Thoracic aorta (tissue), 2 donors: Measurements from ENCODE around the gene PNMA8B. TPM values are rescaled to one million over a fixed set of nuclear protein-coding genes. Genes with fewer than 3 reads are reported as not detected.

Experiments used
- ATAC-seq: fragments of 150-250 bp; one replicate; pipeline ENCODE4 v1.8.0; 2017; ENCODE audit warnings: low read depth; ENCODE audit not compliant: insufficient number of reproducible peaks, low FRiP score
- DNase-seq: peaks from one replicate; pipeline ENCODE4 v3.0.0-alpha.2; 2020; ENCODE audit warnings: low spot score
- H3K27ac ChIP-seq, 2 donors: fragments of 200-600 bp; sonication (generic); 1 replicate in 1 of 2; 2 replicates in 1 of 2; pipeline ENCODE4 v1.5.1; 2016; ENCODE audit warnings: mild to moderate bottlenecking in 2 of 2, moderate library complexity in 2 of 2
- H3K27me3 ChIP-seq: fragments of 200-600 bp; sonication (generic); replicated peaks from 2 replicates; pipeline ENCODE4 v1.6.0; 2016; ENCODE audit warnings: mild to moderate bottlenecking; ENCODE audit not compliant: insufficient read depth
- H3K36me3 ChIP-seq: fragments of 200-600 bp; sonication (generic); one replicate; pipeline ENCODE4 v1.5.1; 2016
- H3K4me1 ChIP-seq, 2 donors: fragments of 200-600 bp; sonication (generic); 1 replicate in 1 of 2; 2 replicates in 1 of 2; pipeline versions ENCODE4 v1.5.1 to v1.6.0; 2016; ENCODE audit warnings: low read depth in 2 of 2, mild to moderate bottlenecking in 1 of 2; ENCODE audit not compliant: control insufficient read depth in 1 of 2
- H3K4me3 ChIP-seq: fragments of 200-600 bp; sonication (generic); 2 replicates; pipeline ENCODE4 v1.5.1; 2016; ENCODE audit warnings: mild to moderate bottlenecking
- H3K9me3 ChIP-seq: fragments of 200-600 bp; sonication (generic); 2 replicates; pipeline ENCODE4 v1.5.1; 2016
- total RNA-seq, 2 donors: library from RNA; depleted of rRNA; stranded (reverse); fragments of >200 nt; gene quantifications; one replicate each; pipeline versions ENCODE4 v1.1.0 to v1.2.3, GENCODE V29; 2016
- TF ChIP-seq, protein P1 (sequence below): fragments of 200-600 bp; sonication (generic); IDR thresholded peaks from one replicate; pipeline ENCODE4 v1.5.1; 2019; ENCODE audit warnings: antibody characterized with exemption

The PNMA8B gene
- total RNA-seq, 2 donors from 2014 or later: 4.4 to 4.9 TPM

DNA sequence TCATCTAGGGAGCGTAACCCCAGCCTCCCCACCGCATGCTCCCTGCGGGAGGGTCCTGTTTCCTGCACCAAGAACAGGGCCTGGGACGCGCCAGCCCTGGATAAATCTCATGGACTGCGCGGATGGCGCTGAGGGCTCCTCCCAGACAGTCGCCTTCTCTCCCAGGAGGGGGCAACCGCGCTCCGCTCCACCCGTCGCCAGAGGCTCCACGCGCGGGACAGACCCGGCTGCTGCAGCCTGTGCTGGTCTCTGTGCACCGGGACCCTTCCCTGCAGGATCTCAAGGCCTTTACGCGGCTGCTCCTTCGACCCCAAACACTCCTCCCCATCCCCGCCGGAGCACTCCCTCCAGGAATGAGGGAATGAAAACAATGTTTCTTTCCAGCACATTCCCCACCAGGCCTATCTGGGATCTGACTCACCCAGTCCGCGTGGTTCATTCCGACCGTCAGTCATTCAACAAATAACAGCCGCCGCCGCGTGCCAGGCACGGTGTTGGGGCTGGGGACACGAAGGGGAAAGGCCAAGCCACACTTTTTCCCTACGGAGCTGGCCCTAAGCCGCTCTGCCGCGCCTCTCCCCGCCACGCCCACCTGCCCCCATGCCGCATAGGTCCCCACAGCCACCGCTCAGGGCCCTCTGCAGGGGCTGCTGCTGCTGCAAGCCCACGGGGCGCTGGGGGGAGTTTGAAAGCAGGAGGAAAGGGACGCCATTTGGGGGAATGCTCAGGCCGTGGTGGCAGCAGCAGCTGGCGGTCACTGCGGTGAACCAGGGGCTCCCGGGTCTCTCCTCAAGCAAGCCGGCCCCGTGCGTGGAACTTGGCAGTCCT is 6.0 kb downstream of the PNMA8B start:
- ATAC-seq (no peak), DNase-seq (peak; percentile 57)
- H3K27me3 ChIP-seq: no peaks in the 10 kb centered on the region
- H3K4me1 ChIP-seq: peaks cover 25 to 60% of the 10 kb centered on the region in 2 donors
- TF ChIP-seq, protein P1, sequence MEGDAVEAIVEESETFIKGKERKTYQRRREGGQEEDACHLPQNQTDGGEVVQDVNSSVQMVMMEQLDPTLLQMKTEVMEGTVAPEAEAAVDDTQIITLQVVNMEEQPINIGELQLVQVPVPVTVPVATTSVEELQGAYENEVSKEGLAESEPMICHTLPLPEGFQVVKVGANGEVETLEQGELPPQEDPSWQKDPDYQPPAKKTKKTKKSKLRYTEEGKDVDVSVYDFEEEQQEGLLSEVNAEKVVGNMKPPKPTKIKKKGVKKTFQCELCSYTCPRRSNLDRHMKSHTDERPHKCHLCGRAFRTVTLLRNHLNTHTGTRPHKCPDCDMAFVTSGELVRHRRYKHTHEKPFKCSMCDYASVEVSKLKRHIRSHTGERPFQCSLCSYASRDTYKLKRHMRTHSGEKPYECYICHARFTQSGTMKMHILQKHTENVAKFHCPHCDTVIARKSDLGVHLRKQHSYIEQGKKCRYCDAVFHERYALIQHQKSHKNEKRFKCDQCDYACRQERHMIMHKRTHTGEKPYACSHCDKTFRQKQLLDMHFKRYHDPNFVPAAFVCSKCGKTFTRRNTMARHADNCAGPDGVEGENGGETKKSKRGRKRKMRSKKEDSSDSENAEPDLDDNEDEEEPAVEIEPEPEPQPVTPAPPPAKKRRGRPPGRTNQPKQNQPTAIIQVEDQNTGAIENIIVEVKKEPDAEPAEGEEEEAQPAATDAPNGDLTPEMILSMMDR: no peak
- H3K4me3 ChIP-seq: peak overlapping the region; percentile 51
- H3K9me3 ChIP-seq: no peaks in the 10 kb centered on the region
- peak overlapping the region; percentile 53 to 66 for H3K27ac ChIP-seq
- no peaks in the 10 kb centered on the region for H3K36me3 ChIP-seq

DNA sequence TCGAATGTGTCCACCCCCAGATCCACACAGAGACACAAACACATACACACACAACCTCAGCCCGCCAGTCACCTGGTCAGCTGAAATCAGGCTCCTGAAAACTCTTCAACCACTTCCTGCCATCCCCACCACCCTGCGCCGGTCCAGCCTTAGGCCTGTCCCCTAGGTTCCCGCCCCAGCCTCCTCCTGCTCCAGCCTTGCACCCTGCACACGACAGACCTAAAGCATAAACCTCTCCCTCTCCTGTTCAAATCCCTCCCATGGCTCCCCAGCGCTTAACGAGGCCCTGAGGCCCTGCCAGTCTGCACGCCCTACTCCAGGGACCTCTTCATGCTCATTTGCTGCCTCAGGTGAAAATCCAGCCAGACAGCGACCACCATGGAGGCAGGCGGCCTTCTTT is 7.1 kb downstream of the PNMA8B start:
- H3K27me3 ChIP-seq: no peaks in the 10 kb centered on the region
- ATAC-seq (no peak), DNase-seq (no peak)
- no peak overlapping the region for H3K27ac ChIP-seq
- no peaks in the 10 kb centered on the region for H3K9me3 ChIP-seq
- no peaks in the 10 kb centered on the region for H3K36me3 ChIP-seq
- peaks cover 25 to 49% of the 10 kb centered on the region in 2 donors for H3K4me1 ChIP-seq
- TF ChIP-seq, protein P1: no peak
- H3K4me3 ChIP-seq: no peak overlapping the region

- no peak for DNase-seq
- Histone ChIP-seq H3K4me1 (peaks cover 20 to 48% of the 10 kb centered on the region in 2 donors), H3K27ac (peak overlapping the region in 1 of 2 donors; percentile 56), H3K9me3 (no peaks in the 10 kb centered on the region), H3K27me3 (no peaks in the 10 kb centered on the region), H3K4me3 (peak overlapping the region; percentile 71), H3K36me3 (no peaks in the 10 kb centered on the region)
- TF ChIP-seq, protein P1: peak; percentile 98
- ATAC-seq: no peak
These were observed 7.7 kb downstream of the PNMA8B start for GRCh38 chr19:46487802-46488445.

DNA sequence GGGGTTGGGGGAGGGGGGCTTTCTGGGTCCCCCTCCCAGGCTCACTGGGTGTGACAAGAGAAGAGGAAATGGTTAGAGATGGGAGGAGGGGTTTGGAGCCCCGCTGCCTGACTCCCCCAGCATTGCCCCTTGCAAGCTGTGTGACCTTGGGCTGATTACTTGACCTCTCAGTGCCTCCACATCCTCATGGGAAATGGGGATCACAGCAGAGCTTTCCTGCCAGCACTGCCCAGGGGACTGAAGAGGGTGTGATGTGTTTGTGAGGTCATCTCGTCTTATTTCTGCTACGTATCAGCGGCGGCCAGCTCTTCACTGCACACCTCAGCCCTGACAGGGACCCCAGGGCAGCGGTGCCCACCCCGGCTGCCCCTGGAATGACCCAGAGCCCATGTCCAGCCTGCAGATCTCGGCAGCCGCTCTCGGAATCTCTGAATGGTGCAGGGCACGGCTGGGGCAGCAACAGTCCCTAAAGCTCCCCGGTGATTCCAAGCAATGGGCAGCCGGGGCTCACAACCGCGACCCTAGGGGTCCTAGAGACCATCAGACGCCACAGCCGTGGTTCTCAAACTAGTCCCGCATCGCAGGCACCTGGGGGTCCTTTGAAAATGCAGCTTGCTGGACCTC is 8.4 kb downstream of the PNMA8B start:
- H3K27ac ChIP-seq: peak overlapping the region in 1 of 2 donors; percentile 56
- H3K4me1 ChIP-seq: peaks cover 16 to 48% of the 10 kb centered on the region in 2 donors
- no peaks in the 10 kb centered on the region for H3K36me3 ChIP-seq
- DNase-seq (no peak), ATAC-seq (no peak)
- no peaks in the 10 kb centered on the region for H3K27me3 ChIP-seq
- TF ChIP-seq, protein P1: no peak
- H3K4me3 ChIP-seq: peak overlapping the region; percentile 71
- no peaks in the 10 kb centered on the region for H3K9me3 ChIP-seq

- Histone ChIP-seq H3K9me3 (no peaks in the 10 kb centered on the region), H3K36me3 (no peaks in the 10 kb centered on the region), H3K27ac (no peak overlapping the region), H3K27me3 (no peaks in the 10 kb centered on the region), H3K4me1 (peaks cover 21 to 55% of the 10 kb centered on the region in 2 donors), H3K4me3 (no peak overlapping the region)
- TF ChIP-seq, protein P1: no peak
- DNase-seq: no peak
- no peak for ATAC-seq
These were observed 9.3 kb downstream of the PNMA8B start for GRCh38 chr19:46486358-46486757.
